GM19193 (cell line): ENCODE results near the gene TMEM220.

ENCODE experiments used
- POLR2A ChIP-seq: IDR thresholded peaks from 4 replicates; pipeline ENCODE4 v1.6.1; 2011; ENCODE audit not compliant: insufficient read depth, insufficient read length; ENCODE audit errors: extremely low read depth

Gene TMEM220

DNA sequence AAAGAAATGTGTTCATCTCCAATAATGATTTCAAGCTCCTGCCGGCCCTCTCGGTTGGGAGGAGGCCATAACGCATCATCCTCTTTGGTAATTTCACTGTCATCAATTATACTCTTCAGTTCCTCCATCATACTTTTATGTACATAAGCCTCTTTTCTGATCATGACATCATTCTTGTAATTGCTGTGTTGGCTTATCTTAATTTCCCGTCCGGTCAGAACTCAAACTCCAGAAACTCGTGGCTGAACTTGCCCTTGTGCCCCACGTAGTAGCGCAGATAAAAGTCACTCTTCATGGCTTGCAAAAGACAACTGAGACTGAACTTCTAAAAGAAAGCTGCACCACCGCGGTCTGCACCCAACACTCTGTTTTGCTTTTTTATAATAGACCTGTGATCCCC, 13.6 kb downstream of the TMEM220 start:
- no peak for TF ChIP-seq POLR2A

DNA sequence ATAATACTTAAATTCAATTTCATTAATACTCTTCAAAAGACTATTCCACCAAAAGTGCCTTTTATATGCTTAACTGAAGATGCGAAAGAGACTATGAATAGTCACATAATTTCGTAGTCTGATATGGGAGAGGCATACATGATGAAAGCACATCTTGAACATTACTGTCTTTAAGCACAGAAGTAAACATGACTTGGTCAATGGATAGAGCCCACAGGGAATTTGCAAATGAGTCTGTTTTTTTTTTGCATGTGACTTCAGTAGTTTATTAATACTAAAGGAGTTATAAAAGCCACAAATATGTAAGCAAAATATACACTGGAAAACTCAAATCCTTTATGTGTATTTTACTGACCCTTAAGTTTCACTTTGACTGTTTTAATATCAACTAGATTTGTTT, 16.5 kb downstream of the TMEM220 start:
- no peak for TF ChIP-seq POLR2A

GRCh38 chr17:10705727-10706126, 24.1 kb downstream of the TMEM220 start:
- TF ChIP-seq POLR2A, result no peak

DNA sequence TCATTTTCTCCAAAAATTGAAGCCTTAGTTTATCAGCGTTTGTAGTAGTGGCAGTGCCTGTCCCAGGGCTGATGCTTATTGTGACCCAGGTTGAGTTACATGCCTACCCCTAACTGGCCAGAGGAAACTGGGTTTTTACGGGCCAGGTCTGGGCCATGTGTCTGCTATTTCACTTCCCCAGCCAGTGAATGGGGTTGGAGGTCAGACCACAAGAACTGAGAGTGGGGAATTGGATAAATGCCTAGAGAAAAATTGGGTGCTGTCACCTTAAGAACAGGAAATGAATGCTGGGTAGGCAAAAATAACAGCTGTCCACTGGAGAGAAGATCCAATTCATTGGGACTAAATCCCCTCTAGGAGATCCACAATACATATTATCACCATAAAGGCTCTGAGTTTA, 27.2 kb downstream of the TMEM220 start:
- TF ChIP-seq POLR2A, result no peak

DNA sequence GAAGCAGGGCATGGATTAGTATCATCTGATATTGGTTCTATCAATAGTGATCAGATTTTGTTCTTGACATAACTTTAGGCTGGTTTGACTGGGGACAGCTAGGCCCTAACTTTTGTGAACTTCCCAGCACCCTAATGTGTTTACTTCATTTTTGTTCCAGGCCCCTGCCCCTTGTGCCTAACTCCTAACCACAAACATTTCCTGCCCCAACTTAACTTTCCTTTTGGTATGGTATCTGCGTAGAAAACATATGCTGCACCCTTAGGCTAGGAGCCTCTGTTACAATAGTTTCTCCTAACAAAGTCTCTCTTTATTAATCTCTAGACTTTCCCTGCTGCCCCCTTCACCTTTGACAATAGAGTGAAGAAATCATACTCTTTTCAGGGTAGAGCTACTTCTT, 30.0 kb downstream of the TMEM220 start:
- TF ChIP-seq POLR2A, result no peak

DNA sequence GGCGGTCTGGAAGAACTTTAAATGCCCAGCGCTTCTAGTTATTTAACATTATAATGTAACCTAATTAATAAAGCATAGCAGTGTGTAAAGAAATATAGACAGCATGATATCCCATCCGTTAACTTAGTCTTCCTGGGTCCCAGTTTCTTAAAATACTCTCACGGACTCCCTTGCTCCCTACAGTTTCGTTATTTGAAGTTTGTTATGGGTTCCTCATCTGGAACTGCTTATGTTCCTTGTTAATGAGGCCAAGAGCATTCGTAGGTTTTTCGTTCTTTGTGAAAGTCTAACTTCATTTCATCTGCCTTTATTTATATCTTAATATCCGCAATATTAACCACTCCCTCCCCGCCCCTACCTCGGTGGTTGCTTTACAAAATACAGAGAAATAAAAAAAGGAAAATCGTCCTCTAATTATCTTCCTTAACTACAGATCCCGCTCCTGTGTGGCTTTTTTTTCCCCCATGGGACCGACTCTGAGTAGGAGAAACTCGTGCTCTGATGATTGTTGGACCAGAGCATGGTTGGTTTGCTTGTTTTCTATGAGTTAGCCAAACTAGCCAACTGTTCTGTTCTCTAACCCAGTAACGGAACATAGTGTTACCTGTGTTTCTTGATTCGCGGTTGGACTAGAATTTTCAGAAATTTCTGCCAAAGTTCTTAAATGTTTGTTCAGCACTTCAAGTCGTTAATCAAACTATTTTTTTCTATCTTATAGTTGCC, 31.6 kb downstream of the TMEM220 start:
- TF ChIP-seq POLR2A, result no peak

GRCh38 chr17:10697092-10698081, 32.4 kb downstream of the TMEM220 start, which contains the start of the genes ADPRM and SCO1:
Gene ADPRM (plus strand): TSS chr17:10697594. CDS start chr17:10704927, 7,333 bp downstream.
Gene SCO1 (minus strand): TSS chr17:10697533. CDS start chr17:10697507, 26 bp downstream.
- TF ChIP-seq POLR2A, result peak; percentile 96

DNA sequence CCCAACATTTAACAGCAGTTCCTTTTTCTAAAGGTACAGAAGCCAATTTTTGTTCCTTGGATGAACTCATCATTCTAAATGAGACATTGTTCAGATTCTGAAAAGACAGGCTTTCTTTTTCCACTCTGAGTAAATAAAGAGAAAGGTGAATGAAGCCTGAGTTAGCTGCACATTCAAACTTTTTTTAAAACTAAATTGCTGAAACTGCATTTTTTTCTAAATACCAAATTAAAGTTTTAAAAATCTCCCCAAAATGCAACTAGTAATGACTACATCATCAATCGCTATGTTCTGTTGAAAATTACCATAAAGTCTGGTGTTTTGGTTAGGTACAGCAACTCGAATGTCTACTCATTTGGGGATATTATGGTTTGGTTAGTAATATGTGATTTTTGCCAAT, 42.3 kb downstream of the TMEM220 start:
- no peak for TF ChIP-seq POLR2A

DNA sequence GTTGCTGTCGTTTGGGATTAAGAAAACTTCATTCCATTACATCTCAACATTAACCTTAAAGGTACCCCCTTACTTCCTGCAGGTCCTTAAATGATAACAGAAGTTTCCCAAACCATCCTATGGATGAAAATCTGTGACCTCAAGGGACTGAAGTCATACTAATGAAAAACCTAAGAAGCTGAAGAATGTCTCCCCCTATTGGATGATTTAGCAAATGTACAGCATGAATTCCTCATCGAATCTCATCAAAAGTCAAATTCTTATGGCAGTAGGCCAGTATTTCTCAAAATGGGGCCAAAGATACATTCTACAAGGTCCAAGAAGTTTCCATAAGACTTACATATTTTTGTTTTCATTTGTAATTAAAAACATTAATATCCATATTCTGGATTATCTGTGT, 46.0 kb downstream of the TMEM220 start:
- no peak for TF ChIP-seq POLR2A

GRCh38 chr17:10681866-10682446, 47.9 kb downstream of the TMEM220 start:
- no peak for TF ChIP-seq POLR2A

DNA sequence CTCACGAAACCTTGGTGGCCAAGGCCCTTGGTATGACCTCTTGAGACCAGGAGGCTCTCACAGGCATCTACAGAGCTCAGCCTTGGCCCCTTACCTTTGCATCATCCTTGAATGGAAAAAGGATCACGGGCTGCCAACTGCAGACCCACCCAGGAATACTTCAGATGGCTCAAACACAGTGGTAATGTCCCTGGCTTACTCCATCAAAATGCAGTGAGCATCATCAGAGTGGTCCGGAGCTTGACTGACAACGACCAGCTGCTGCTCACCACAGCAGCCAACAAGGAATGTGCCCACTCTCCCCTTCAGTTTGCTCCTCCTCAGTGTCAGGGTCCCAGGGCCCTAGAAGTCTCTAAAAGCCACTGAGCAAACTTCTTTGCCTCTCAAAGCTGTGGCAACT, 55.1 kb downstream of the TMEM220 start:
- no peak for TF ChIP-seq POLR2A

DNA sequence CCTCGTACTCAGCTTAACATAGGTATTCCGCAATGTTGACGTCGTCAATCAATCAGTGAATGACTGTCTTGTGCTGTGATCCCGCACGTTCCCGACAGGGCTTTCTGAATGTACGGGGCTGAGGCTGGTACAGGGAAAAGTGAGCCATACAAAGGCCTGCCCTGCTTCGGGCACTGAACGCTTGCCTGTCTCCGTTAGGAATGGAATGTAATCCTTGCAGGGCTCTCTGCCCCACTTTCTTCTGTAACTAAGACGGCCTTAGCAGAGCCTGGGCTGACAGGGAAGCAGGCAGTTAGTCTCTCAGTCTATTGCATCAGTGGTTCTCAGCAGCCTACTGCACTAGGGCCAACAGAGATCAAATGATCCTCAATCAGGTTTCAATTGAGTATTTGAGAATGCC, 56.5 kb downstream of the TMEM220 start:
- no peak for TF ChIP-seq POLR2A

GRCh38 chr17:10668775-10669174, 61.0 kb downstream of the TMEM220 start:
- no peak for TF ChIP-seq POLR2A

DNA sequence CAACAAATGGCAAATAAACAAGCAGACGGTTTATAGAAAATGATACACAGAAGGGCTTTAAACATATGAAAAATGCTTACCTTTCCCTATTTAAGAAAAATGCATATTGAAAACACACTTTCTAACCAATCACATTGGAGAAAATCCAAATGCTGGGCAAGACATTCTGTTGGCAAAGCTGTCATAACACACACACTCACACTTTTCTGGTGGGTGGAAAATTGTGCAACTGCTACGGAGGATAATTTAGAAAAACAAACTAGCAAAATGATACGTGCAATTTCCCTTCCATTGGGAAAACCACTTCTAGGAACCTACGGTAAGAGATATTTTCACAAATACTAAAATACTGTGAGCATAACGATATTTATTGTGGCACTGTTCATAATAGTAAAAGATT, 62.9 kb downstream of the TMEM220 start:
- no peak for TF ChIP-seq POLR2A

- TF ChIP-seq POLR2A, result no peak
Observed at GRCh38 chr17:10664571-10664970, 65.3 kb downstream of the TMEM220 start.
